Tibial nerve (tissue), 4 donors: ENCODE results near the gene SURF2. TPM values are rescaled to one million over a fixed set of nuclear protein-coding genes. Genes with fewer than 3 reads are reported as not detected.

ENCODE experiments used
- DNase-seq, 2 donors: peaks; one replicate each; pipeline ENCODE4 v3.0.0-alpha.2; 2019; ENCODE audit warnings: low spot score in 2 of 2
- H3K27ac ChIP-seq, 4 donors: fragments of 200-600 bp; sonication (generic) in 3 of 4; one replicate each; pipeline ENCODE4 v1.5.1; 2017 to 2019; ENCODE audit warnings: mild to moderate bottlenecking in 1 of 4
- H3K27me3 ChIP-seq, 2 donors: fragments of 200-600 bp; sonication (generic) in 1 of 2; one replicate each; pipeline versions ENCODE4 v1.5.1 to v1.6.0; 2017 to 2019
- H3K36me3 ChIP-seq, 3 donors: fragments of 200-600 bp; sonication (generic); one replicate each; pipeline ENCODE4 v1.5.1; 2018 to 2019
- H3K4me1 ChIP-seq, 4 donors: fragments of 200-600 bp; sonication (generic) in 3 of 4; one replicate each; pipeline ENCODE4 v1.5.1; 2017 to 2019
- H3K4me3 ChIP-seq, 4 donors: fragments of 200-600 bp; sonication (generic) in 3 of 4; one replicate each; pipeline ENCODE4 v1.5.1; 2017 to 2019; ENCODE audit warnings: mild to moderate bottlenecking in 1 of 4, moderate library complexity in 1 of 4
- H3K9me3 ChIP-seq, 4 donors: fragments of 200-600 bp; sonication (generic) in 3 of 4; one replicate each; pipeline ENCODE4 v1.5.1; 2017 to 2019
- CTCF ChIP-seq, 5 experiments: fragments of 200-600 bp in 3 of 5; fragments of 450-650 bp in 2 of 5; sonication (generic) in 3 of 5; IDR thresholded peaks; one replicate each; pipeline ENCODE4 v1.5.1; 2016 to 2019; ENCODE audit warnings: antibody characterized with exemption in 5 of 5, mild to moderate bottlenecking in 3 of 5, moderate library complexity in 2 of 5
- EP300 ChIP-seq, 2 donors: sonication (generic); formaldehyde crosslinking; IDR thresholded peaks; one replicate each; pipeline ENCODE4 v1.6.1; 2017; ENCODE audit warnings: antibody characterized with exemption in 2 of 2, mild to moderate bottlenecking in 1 of 2
- POLR2A ChIP-seq, 2 donors: fragments of 450-650 bp; IDR thresholded peaks; one replicate each; pipeline ENCODE4 v1.6.1; 2017; ENCODE audit warnings: antibody characterized with exemption in 2 of 2, mild to moderate bottlenecking in 2 of 2, moderate library complexity in 2 of 2
- WGBS, 2 donors: methylation state at CpG; one replicate each; pipeline ENCODE4 v1.1.5; 2018; 5-methylcytosine and 5-hydroxymethylcytosine counted together
- total RNA-seq, 4 donors: library from RNA; depleted of rRNA; stranded (reverse); fragments of >200 nt; gene quantifications; one replicate each; pipeline ENCODE4 v1.1.0, GENCODE V29; 2016

SURF2 gene
- total RNA-seq, 4 donors from 2014 or later: 12.2 to 24.3 (median 23.0) TPM

- H3K36me3 ChIP-seq: peaks cover 0 to 74% (median 8%) of the 10 kb centered on the region in 3 donors
- TF ChIP-seq CTCF (IDR thresholded peaks at IDR 0.05) (no peak), POLR2A (IDR thresholded peaks at IDR 0.05) (no peak), EP300 (IDR thresholded peaks at IDR 0.05) (no peak)
- 55 to 56% methylated on average over 15 to 18 of the region's 18 CpGs for WGBS, 2 donors
- H3K9me3 ChIP-seq: no peaks in the 10 kb centered on the region
- no peak overlapping the region for H3K4me3 ChIP-seq
- no peaks in the 10 kb centered on the region for H3K27me3 ChIP-seq
- peaks cover 0 to 66% (median 46%) of the 10 kb centered on the region in 4 donors for H3K4me1 ChIP-seq
- DNase-seq: no peak
- H3K27ac ChIP-seq: peak overlapping the region in 1 of 4 donors; percentile 21
Measured at GRCh38 chr9:133368249-133368881, 12.0 kb downstream of the SURF2 start.

- no peak for DNase-seq
- peaks cover 0 to 77% (median 54%) of the 10 kb centered on the region in 4 donors for H3K4me1 ChIP-seq
- 82 to 86% methylated on average over 6 of the region's 6 CpGs for WGBS, 2 donors
- peak overlapping the region in 1 of 4 donors; percentile 62 for H3K27ac ChIP-seq
- no peaks in the 10 kb centered on the region for H3K9me3 ChIP-seq
- no peak overlapping the region for H3K4me3 ChIP-seq
- peaks cover 0 to 64% (median 8%) of the 10 kb centered on the region in 3 donors for H3K36me3 ChIP-seq
- TF ChIP-seq EP300 (IDR thresholded peaks at IDR 0.05): no peak
- TF ChIP-seq CTCF (IDR thresholded peaks at IDR 0.05): no peak
- no peak for TF ChIP-seq POLR2A (IDR thresholded peaks at IDR 0.05)
- no peaks in the 10 kb centered on the region for H3K27me3 ChIP-seq
Measured at GRCh38 chr9:133369422-133369821, 13.1 kb downstream of the SURF2 start.

GRCh38 chr9:133369933-133370332, 13.6 kb downstream of the SURF2 start:
- WGBS, 2 donors: 79 to 82% methylated on average over 7 of the region's 7 CpGs
- H3K4me3 ChIP-seq: no peak overlapping the region
- H3K4me1 ChIP-seq: peaks cover 0 to 82% (median 58%) of the 10 kb centered on the region in 4 donors
- TF ChIP-seq POLR2A (IDR thresholded peaks at IDR 0.05) (no peak), CTCF (IDR thresholded peaks at IDR 0.05) (no peak), EP300 (IDR thresholded peaks at IDR 0.05) (no peak)
- DNase-seq: no peak
- peak overlapping the region in 1 of 4 donors; percentile 62 for H3K27ac ChIP-seq
- H3K9me3 ChIP-seq: no peaks in the 10 kb centered on the region
- H3K36me3 ChIP-seq: peaks cover 0 to 59% (median 8%) of the 10 kb centered on the region in 3 donors
- no peaks in the 10 kb centered on the region for H3K27me3 ChIP-seq

GRCh38 chr9:133370685-133371084, 14.3 kb downstream of the SURF2 start:
- Histone ChIP-seq H3K27me3 (no peaks in the 10 kb centered on the region), H3K4me1 (peaks cover 0 to 84% (median 58%) of the 10 kb centered on the region in 4 donors), H3K4me3 (no peak overlapping the region), H3K27ac (peak overlapping the region in 2 of 4 donors; percentile 2 to 62), H3K36me3 (peaks cover 0 to 51% (median 8%) of the 10 kb centered on the region in 3 donors), H3K9me3 (no peaks in the 10 kb centered on the region)
- TF ChIP-seq CTCF (IDR thresholded peaks at IDR 0.05): no peak
- TF ChIP-seq EP300 (IDR thresholded peaks at IDR 0.05): no peak
- TF ChIP-seq POLR2A (IDR thresholded peaks at IDR 0.05): no peak
- DNase-seq: no peak
- WGBS, 2 donors: 65 to 68% methylated on average over 9 of the region's 9 CpGs

GRCh38 chr9:133371261-133371711, 14.9 kb downstream of the SURF2 start:
- Histone ChIP-seq H3K27me3 (no peaks in the 10 kb centered on the region), H3K9me3 (no peaks in the 10 kb centered on the region), H3K4me1 (peaks cover 0 to 84% (median 58%) of the 10 kb centered on the region in 4 donors), H3K36me3 (peaks cover 0 to 45% (median 8%) of the 10 kb centered on the region in 3 donors), H3K27ac (peak overlapping the region in 2 of 4 donors; percentile 2 to 62), H3K4me3 (no peak overlapping the region)
- no peak for DNase-seq
- WGBS, 2 donors: 61 to 67% methylated on average over 12 of the region's 12 CpGs
- no peak for TF ChIP-seq POLR2A (IDR thresholded peaks at IDR 0.05)
- no peak for TF ChIP-seq CTCF (IDR thresholded peaks at IDR 0.05)
- no peak for TF ChIP-seq EP300 (IDR thresholded peaks at IDR 0.05)
